ENCODE data around the gene SMARCA1.

Gene SMARCA1

DNA sequence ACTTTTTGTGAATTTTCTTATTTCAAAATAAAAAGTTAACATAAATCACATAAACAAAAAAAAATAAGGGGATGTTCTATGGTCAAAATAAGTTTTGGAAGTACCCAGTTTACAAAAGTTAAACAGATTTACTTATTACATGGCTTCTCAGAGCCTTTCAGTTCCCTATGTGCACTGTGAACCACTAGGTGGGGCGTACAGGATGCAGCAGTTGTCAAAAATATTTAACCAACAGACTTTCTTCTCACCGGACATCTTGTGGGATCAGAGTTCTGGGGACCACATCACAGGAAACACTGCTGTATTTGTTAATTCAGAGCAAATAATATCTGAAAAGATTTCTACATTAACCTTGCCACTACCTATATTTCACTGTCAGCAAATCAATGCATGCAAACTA lies 74.1 kb downstream of the SMARCA1 start:
- no peak for DNase-seq

DNA sequence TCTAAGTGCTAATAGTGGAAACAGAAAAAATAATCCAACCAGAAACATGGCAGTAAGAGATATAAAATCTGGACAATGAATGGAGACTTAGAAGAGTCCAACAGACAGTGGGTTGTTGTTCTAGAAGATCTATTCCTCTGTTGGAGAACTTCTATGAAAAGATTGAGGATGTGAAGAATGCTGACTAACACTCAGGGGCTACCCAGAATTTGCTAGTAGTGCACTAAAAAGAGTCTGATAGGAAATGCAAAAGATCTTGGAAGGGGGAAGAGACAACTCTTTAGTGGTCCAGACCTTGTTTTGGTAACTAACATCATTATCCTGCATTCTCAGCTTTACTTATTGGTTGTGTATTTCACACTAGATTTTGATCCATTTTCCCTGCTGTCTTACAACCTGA lies 77.9 kb downstream of the SMARCA1 start:
- no peak for DNase-seq

DNA sequence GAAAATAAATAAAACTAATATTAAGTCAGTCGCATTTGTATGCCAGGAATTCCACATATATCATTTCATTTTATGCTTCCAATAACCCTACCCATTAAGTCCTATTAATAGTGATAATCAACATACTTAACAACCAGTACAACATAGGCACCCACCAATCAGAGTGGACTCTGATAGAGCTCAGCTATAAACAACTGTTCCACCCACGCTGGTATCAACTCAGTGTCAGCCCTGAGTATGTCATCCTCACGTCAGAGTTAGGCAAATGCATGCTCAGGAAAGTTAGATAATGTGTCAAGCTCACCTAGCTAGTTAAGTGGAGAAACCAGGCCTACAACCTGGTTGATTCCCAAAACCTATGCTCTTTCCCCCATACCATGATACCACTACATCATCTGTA lies 89.3 kb downstream of the SMARCA1 start:
- no peak for DNase-seq

GRCh38 chrX:129433461-129433860 lies 89.8 kb downstream of the SMARCA1 start:
- DNase-seq: no peak

DNA sequence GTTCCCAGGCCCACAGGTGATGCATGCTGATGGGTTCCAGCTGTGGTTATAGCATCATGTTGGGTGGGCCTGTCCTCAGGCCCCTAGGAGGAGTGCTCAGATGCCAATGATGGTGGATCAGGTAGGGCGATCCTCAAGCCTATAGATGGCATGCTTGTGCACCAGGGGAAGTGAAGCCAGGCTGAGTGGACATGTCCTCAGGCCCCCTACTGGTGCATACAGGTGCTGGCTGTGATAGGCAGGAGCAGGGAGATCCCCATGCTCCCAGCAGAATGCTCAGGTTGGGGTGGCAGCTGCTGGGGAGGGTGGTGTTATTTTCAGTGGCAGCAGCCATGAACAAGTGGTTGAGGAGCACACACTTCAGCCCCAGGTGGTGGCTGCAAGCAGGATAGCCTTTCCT lies 96.0 kb downstream of the SMARCA1 start:
- DNase-seq: no peak

- no peak for DNase-seq
Measured at GRCh38 chrX:129423191-129423590, 100.1 kb downstream of the SMARCA1 start.

- DNase-seq: no peak
Measured at GRCh38 chrX:129404670-129405008, 118.7 kb downstream of the SMARCA1 start.

- no peak for DNase-seq
Measured at GRCh38 chrX:129403974-129404669, 119.2 kb downstream of the SMARCA1 start.
